ENCODE measurements around the gene HNRNPLL.
"Not testable (repeated sequence)": the region's sequence is repeated elsewhere in the genome, so short reads cannot be mapped to it uniquely, and the experiment has no call there.

- TF ChIP-seq CTCF, POLR2A (IDR thresholded peaks at IDR 0.05): not testable (repeated sequence)
Observed at GRCh38 chr2:38542248-38542631, 60.5 kb downstream of the HNRNPLL start.

All from uterus (tissue), 2 donors.